Stimulated activated CD8-positive, alpha-beta memory T cell treated with anti-CD3 and anti-CD28 coated beads, Interleukin-12 subunit alpha, Interleukin-12 subunit beta, amount 100 ng/mL, for 24 hours (primary cell): ENCODE measurements around the gene SERPING1.

Experiments
- DNase-seq: peaks from one replicate; pipeline ENCODE4 v3.0.0-alpha.2; 2020; ENCODE audit errors: extremely low read depth

Gene SERPING1

DNA sequence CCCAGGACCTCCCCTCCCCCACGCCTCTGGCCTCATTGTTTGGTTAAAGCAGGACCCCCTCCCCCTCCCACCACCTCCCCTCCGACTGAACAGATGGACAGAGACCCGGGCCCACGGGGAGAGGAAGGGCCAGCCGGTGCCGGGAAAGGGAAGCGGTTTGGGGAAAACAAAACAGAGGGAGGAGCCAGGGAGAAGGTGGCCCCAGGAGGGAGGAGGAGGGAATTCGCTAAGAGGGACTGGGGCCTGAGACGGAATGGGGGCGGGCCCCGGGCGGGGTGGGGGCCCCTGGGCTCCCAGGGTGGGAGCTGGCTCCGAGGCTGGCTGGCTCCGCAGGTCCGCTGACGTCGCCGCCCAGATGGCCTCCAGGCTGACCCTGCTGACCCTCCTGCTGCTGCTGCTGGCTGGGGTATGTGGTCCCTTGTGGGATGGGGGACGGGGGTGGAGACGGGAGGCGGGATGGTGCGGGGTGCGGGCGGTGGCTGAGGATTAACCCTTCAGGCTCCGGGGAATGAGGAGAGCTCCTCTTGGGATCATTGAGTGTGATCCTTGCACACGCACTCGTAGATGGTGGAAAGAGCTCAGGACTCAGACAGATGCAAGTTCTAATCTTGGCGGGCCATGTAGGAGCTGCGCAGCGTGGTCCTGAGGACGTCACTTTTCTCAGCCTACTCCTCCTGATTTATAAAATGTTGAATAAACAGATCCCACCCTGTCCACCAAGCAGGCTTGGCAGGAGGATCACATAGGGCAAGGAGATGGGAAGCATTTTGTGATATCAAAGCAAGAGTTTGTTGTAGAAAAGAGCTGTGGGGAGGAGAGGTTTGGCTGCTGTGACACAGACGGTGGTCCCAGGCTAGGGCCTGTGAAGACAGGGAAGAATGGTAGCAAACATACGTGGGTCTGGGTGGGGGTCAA, 688 bp downstream of the SERPING1 start:
- DNase-seq = no peak

DNA sequence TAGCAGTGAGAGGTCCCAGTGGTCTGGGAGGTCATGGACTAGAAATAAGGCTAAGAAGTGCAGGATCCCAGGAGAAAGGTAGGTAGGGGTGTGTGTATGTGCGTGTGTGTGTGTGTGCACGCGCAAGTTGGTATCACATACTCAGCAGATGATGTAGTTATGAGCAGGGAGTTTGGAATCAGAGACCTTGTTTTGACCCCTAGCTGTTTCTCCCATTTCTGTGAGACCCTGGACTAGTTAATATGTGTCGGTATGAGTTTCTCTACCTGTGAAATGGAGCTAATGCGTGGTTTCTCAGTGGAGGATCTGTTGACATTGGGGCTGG, 1.3 kb downstream of the SERPING1 start:
- DNase-seq = no peak

DNA sequence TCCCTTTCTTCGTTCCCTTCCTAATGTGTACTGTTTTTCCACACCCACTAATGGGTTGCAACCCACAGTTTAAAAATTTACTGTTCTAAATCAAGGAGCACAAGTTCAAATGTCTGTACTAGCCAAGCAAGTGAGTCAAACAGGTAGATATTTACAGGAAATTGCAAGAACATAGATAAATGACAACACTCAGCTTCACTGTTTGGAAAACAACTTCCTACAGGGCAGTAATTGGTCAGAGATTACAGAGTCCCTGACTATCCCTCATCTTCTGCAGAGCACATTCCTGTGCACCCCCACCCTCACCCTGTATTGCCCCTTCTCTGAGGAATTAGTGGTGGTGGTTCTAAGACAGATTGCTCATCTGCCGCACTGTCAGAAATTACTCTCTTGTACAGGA, 1.9 kb downstream of the SERPING1 start:
- DNase-seq = no peak

DNA sequence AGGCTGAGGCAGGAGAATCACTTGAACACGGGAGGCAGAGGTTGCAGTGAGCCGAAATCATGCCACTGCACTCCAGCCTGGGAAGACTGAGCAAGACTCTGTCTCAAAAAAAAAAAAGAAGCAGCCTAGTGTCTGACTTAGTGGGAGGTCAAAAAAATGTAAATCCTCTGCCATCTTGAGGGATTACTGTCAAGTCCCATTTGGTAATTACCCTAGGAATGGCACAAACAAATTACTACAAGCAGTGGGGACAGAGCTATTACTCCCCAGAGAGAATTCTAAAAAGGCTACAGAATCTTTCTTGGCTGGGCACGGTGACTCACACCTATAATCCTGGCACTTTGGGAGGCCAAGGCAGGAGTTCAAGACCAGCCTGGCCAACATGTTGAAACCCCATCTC, 3.8 kb downstream of the SERPING1 start:
- no peak for DNase-seq

DNA sequence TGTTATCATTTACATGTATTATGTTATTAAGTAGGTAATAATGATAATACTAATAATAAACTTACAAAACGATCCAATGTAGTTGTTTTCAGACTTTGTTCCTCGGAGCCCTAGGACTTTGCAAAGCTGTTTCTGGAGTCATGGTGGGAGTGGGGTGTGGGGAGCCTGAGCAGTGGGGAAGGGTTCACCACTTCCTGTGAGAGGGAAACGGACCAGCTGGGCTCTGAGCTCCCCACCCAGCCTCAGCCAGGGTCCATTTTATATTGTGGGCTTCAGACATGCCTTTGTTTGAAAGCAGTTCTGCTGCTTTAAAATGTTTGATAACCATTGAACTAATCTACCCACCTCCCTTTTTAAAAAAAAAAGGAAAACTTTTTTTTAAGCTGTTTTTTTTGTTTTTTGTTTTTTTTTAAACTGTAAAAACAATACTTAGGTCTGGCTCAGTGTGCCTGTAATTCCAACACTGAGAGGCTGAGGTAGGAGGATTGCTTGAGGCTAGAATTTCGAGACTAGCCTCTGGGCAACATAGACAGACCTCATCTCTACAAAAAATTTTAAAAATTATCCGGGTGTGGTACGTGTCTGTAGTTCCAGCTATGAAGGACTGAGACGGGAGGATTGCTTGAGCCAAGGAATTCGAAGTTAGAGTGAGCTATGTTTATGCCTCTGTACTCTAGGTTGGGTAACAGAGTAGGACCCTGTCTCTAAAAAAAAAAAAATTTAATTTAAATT, 7.0 kb downstream of the SERPING1 start:
- no peak for DNase-seq

DNA sequence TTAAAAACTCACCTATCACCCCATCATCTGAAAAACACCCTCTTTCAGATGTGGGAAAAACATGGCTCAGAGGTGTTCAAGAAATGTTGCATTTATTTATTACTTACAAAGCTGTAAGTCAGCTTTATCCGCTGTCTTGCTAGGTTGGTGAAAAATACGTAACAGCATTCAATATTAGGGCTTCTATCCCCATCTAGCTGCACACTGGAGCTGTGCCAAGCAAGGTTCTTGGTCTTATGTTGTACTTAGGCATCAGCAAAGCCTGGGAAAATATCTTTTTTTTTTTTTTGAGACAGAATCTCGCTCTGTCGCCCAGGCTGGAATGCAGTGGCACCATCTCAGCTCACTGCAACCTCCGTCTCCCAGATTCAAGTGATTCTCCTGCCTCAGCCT, 7.5 kb downstream of the SERPING1 start:
- no peak for DNase-seq

DNA sequence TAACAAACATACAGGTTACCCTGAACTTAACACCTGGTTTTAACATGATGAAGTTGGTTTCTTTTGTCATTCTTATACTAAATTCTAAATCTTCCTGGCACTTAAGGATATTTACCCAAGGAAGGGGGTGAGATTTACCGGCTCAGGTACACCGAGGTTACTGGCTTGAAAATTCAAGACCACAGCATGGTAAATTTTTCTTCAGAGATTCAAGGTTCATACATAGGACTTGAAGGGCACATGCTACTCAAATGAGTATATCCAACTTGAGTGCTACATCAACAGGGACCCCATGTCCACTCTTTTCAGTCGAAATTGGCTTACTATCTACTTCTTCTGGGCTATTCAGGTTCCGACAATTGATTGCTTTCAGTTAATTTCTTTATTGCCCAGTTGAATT, 12.7 kb downstream of the SERPING1 start:
- DNase-seq = no peak

DNA sequence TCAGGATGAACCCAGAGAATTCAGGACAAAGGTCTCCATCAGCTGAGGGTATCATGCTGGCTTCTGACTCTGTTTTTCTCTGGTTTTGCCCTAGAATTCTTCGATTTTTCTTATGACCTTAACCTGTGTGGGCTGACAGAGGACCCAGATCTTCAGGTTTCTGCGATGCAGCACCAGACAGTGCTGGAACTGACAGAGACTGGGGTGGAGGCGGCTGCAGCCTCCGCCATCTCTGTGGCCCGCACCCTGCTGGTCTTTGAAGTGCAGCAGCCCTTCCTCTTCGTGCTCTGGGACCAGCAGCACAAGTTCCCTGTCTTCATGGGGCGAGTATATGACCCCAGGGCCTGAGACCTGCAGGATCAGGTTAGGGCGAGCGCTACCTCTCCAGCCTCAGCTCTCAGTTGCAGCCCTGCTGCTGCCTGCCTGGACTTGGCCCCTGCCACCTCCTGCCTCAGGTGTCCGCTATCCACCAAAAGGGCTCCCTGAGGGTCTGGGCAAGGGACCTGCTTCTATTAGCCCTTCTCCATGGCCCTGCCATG, 16.8 kb downstream of the SERPING1 start:
- DNase-seq = no peak

DNA sequence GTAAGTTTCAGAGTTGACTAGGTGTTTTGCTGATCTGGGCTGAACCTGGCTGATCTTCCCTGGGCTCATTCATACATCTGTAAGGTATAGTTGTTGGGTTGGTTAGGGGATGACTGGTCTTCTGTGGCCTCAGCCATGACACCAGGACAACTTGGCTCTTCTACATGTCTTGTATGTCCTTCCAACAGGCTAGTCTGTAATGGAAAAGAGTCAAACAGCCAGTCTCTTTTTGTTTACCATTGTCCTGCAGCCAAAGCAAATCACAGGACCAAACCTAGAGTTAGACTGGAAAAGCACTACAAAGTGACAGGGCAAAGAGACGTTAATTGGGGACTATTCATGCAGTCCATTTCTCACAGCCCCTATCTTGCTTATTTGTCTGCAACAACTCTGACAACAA, 17.8 kb downstream of the SERPING1 start:
- no peak for DNase-seq

DNA sequence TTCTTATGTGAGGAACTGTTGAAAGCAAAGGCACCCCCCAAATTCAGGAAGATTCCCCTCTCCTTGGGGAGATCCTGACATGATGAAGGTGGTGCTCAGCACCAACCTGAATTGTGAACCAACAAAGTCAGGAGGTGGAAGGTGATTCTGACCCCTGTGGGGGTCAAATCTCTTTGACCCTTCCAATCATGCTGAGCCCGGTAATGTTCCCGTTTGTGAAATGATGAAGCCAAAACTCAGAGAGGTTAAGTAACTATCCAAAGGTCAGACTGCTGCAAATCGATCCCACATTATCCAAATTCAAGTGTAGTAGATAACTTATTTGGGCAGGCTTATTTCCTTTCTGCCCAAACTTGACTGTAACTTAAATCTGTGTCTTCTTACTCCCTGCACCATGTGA, 19.1 kb downstream of the SERPING1 start:
- DNase-seq = no peak

DNA sequence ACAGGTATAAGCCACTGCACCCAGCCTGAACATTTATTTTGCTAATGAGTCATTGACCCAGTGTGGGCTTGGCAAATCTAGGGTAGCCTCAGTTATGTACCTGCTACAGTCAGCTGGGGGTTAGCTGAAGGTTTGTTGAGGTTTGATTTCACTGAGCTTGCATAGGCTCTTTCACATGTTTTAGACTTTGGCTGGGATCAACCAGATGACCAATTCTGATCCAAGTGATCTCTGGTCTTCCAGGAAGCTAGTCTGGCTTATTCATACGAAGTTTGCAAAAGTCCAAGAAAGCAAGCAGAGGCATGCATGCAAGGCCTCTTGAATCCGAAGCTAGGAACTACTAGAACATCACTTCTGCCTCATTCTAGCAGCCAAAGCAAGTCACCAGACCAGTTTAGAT, 21.0 kb downstream of the SERPING1 start:
- DNase-seq = no peak

DNA sequence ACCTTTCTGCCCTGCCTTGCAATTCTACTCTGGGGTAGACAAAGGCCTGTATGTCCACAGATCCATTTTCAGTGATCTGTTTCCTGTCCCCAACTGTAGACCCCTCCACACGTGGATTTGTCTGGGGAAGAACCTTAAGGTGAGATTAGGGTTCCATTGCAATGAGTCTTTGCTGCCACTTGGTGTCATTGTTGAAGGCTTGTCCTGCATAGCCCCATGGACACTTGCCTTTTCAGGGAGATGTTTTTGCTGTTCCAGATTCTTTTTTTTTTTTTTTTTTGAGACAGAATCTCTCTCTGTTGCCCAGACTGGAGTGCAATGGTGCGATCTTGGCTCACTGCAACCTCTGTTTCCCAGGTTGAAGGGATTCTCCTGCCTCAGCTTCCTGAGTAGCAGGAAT, 21.8 kb downstream of the SERPING1 start:
- DNase-seq = no peak

DNA sequence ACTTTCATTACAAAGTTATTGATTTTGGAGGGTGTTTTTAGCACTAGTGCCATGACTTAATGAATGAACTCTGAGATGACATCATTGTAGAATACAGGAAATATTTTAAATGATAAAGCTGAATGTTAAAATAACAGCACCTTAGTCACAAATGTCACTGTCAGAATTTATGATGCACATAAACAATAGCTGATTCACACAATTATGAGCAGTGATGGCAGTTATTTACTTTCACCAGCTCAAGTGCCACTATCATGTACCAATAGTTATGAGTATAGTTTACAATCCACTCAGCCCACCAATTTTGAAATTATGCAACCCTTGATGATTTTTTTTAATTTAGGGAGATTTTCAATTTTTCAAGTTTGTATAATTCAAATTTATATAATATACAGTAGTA, 23.0 kb downstream of the SERPING1 start:
- no peak for DNase-seq

DNA sequence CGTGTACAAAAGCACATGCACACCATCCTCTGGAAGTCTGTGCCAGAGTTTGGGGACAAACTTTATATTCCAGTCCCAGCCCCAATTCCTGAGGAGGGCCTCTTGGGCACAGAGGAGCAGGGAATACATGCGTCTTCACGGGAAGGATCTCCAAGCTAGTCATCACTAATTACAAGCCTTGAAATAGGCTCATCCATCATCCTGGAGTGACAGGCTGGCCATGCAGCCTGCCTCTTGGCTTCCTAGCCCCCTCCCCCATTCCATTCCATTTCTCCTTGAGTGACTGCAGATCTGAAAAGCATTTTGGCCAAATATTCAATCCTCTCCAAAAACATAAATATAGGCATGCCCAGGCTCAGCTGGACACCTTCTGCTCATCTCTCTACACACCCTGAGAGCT, 24.8 kb downstream of the SERPING1 start:
- no peak for DNase-seq

DNA sequence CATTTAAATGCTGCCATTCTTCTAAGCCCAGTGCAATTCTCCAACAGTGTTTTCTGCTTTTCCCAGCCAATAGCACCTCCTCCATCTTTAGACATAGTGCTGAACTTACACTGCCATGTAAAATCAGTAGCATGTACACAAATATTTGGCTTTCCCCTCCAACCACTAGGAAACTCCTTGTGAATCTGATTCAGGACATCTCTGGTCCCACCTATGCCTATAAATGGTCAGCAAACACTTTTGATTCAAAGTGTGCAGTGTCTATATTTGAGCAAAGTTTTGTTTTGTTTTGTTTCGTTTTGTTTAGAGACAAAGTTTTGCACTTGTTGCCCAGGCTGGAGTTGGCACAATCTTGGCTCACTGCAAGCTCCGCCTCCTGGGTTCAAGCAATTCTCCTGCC, 27.4 kb downstream of the SERPING1 start:
- DNase-seq = no peak

DNA sequence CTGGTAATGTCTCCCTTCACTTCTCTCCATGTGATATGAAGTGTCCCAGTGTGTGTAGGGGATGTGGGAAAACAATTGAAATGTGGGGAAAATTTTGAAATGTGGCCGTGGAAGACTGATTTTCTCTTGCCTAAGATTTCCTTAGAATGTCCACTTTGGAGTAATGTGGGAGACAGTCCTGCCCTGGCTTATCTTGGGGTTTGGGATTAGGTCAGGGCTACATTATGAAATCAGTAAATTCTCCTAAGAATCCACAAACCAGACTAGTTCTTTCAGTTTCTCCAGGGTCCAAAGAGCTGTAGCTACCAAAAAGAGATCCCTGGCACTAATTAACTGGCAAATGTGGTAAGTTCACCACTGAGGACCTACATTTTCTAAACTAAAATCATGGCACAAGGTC, 29.4 kb downstream of the SERPING1 start:
- no peak for DNase-seq

DNA sequence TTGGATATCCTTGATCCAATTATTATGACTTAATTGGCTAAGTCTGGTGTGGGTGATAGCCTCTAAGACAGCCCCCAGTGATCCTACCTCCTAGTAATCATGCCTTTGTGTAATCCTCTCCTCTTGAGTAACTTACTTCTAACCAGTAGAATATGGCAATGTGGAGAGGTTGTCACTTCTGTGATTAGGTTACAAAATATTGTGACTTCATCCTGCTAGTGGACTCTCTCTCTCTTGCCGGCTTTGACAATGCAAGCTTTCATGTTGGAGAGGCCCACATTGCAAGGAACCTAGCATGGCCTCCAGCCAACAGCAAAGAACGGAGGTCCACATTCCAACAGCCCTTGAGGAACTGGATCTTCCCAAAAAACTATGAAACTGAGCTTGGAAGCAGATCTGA, 32.7 kb downstream of the SERPING1 start:
- no peak for DNase-seq

DNA sequence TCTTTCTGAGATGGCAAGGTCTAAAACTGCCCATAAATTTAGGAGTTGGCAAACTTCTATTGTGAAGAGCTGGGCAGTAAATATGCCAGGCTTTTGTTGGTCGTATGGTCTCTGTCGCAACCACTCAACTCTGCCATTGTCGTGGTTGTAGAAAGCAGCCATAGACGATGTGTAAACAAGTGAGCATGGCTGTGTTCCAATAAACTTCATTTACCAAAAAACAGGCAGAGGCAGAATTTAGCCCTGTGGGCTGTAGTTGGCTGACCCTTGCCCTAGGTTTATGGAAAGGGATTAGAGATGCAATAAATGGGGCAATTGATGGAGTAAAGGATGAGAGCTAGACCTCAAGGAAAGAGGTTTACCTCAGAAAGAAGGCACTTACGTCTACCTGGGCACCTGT, 34.6 kb downstream of the SERPING1 start:
- no peak for DNase-seq

DNA sequence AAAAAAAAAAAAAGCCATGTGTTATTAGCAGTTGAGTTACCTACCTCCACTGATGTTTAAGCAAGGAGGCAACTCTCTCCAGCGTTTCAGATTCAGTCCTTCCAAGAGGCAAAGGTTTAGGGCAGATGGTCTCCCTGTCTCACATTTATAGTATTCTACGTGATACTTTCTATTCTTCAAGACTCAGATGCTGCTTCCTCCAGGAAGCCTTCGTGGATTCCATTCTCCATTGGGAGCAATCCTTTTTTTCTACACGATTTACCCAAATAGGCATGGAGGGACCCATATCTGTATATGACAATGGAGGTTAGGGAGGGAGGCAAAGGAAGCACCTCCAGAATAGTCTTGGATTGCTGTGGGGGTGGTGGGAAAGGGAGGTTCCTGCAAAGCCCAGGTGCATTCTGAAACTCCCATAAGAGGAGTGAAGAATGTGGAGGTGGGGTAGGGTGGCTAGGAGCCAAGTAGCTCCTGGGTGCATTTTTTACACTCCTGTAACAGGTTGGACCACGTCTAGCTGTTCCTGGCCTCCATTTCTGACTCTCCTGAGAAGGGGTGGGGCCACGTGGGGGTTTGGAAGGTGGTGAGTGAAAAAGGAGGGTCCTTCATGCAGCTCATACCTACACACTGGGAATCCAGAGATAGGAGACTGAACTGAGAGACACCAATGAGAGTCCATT, 36.0 kb downstream of the SERPING1 start:
- no peak for DNase-seq

DNA sequence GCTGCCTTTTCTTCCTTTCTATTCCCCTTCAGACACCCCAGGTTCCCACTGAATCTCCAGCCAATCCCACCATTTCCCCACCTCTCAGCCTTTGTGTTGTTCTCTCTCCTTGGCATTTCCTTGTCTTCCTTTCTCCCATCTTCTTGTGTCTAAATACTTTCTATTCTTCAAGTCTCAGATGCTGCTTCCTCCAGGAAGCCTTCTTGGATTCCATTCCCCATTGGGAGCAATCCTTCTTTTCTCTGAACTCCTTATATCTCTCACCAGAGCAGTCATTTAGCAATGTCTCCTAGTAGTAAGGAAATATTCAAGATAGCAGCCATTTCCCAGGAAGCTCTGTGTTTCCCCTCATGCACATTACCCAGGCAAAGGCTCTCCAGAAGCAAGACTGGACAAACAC, 36.8 kb downstream of the SERPING1 start:
- no peak for DNase-seq

DNA sequence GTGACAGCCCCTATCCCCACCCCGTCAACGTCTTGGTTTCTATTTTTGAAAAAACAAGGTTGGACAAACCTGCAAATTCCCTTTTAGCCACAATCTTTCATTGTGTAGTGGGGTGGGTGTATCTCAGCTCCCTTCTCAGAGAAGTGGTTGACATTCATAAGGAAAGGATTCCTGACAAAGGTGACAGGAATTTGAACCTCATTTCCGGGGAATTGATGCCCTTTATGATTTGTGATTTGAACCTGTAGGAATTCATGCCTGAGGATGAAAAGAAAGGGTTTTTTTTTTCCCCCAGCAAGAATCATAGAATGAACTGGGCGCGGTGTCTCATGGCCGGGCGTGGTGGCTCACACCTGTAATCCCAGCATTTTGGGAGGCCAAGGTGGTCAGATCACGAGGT, 37.8 kb downstream of the SERPING1 start:
- DNase-seq = no peak

DNA sequence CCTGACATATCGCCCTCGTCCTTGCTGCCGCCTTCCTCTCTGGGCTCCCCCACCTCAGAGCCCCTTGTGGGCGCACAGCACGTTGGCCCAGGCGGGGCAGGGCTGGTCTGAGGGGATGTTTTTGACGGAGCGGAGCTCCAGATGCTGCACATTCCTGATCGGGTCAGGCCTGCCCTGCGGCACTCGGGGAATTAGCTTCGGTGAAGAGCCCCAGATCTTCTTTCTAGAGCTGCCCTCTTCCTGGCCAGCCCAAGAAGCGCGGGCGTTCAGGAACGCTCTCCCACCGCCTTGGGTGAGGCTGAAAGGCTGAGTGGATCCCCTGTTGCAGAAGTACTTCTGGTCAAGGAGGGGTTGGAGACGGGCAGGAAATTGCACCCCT, 40.1 kb downstream of the SERPING1 start:
- no peak for DNase-seq
